ENCODE data around the gene CTTNBP2NL. TPM values are rescaled to one million over a fixed set of nuclear protein-coding genes. Genes with fewer than 3 reads are reported as not detected.

The CTTNBP2NL gene
- total RNA-seq, 4 donors from 2014 or later, result 53.5 to 66.6 (median 59.6) TPM

DNA sequence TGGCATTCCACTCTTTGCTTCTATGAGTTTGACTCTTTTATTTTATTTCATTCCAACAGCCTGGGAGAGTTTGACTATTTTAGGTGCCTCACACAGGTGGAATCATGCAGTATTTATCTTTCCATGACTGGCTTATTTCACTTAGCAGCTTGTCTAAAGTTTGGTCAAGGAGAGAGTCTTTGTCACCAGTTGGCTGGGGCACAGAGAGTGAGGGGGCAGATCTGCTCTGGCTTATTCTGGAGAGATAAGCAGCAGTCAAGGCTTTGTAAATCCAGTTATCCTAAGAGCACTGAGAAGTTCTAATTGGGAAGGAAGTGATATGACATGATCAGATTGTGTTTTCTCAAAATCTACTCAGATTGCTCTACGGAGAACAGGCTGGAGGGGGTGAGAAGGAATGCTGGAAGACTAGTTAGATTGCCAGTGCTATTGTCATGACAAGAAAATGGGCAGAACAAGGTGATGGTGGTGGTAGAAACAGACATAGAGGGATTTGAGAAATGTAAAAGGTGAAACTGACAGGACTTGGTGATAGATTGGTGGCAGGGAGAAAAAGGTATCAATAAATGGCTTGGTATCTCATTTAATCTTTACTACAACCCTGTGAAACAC, 12.1 kb upstream of the CTTNBP2NL start:
- 38 to 39% methylated on average over 1 of the region's 1 CpG for WGBS, 2 donors
- H3K4me3 ChIP-seq (ENCODE audit: low read depth, poor library complexity, severe bottlenecking), result no peak overlapping the region
- intact Hi-C loops (cut with DNase I; ENCODE audit: low total_unique reads), result no loop called here
- DNase-seq (ENCODE audit: low spot score in 2 of 2), result no peak
- TF ChIP-seq, protein P1, sequence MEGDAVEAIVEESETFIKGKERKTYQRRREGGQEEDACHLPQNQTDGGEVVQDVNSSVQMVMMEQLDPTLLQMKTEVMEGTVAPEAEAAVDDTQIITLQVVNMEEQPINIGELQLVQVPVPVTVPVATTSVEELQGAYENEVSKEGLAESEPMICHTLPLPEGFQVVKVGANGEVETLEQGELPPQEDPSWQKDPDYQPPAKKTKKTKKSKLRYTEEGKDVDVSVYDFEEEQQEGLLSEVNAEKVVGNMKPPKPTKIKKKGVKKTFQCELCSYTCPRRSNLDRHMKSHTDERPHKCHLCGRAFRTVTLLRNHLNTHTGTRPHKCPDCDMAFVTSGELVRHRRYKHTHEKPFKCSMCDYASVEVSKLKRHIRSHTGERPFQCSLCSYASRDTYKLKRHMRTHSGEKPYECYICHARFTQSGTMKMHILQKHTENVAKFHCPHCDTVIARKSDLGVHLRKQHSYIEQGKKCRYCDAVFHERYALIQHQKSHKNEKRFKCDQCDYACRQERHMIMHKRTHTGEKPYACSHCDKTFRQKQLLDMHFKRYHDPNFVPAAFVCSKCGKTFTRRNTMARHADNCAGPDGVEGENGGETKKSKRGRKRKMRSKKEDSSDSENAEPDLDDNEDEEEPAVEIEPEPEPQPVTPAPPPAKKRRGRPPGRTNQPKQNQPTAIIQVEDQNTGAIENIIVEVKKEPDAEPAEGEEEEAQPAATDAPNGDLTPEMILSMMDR (IDR thresholded peaks at IDR 0.05), result no peak
- TF ChIP-seq POLR2A (IDR thresholded peaks at IDR 0.05), result no peak

DNA sequence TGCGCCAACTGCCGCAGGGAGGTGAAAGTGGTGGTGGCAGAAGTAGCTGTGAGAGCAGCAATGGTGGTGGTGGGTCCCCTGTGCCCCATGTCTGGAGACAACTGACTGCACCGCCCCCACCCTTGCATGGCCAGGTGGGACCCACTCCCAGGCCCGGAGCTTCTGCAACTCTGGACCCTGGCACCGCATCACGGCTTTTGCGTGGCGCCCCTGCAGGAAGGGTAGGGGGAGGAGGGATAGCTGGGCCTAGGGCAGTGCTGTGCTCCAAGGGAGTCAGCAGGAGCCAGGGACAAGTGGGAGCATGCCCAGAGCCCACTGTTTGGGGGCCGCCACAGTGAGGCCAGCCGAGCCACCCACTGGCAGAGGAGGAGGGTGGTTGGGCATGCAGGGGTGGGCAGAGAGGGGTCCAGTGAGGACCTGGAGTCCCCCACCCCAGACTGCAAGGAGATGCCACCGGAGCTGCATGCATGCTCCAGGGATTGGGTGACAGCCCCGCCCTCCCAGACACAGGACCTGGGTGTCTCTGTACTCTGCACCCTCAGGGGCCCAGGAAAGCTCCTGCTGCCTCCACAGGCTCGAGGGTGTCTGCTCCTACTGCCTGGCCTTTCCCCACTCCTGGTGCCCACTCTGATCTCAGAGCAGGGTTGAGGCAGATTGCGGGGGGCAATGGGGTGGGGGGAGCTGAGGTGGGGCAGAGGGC, 9.8 kb upstream of the CTTNBP2NL start:
- intact Hi-C loops (cut with DNase I; ENCODE audit: low total_unique reads), result no loop called here
- no peak for TF ChIP-seq POLR2A (IDR thresholded peaks at IDR 0.05)
- TF ChIP-seq, protein P1 (IDR thresholded peaks at IDR 0.05), result no peak
- no peak for DNase-seq (ENCODE audit: low spot score in 2 of 2)
- 80 to 91% methylated on average over 11 of the region's 14 CpGs for WGBS, 2 donors
- H3K4me3 ChIP-seq (ENCODE audit: low read depth, poor library complexity, severe bottlenecking), result no peak overlapping the region

DNA sequence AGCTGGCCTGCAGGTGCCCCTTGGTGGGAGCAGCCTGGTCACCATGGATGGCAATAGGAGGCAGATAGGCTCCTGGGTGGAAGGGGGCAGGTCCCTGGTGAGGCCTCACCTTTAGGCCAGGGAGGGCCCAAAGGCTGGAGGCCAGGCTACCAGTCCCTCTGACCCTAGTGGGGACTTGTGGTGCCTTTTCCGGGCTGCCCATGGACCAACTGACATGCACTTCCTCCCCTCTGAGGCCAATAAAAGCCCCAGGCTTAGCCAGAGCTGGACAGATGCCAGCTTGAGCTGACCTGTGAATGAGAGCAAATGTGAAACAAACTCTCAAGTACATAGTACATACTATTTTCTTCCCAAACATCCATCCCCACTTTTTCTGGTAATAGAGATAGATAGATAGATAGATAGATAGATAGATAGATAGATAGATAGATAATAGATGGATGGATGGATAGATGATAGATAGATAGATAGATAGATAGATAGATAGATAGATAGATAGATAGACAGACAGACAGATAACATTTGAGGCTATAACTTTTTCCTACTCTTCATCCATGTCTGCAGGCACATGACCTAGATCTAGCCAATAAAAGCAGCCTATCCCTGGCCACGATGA, 9.2 kb upstream of the CTTNBP2NL start:
- 51 to 57% methylated on average over 2 of the region's 2 CpGs for WGBS, 2 donors
- TF ChIP-seq POLR2A (IDR thresholded peaks at IDR 0.05), result no peak
- TF ChIP-seq, protein P1 (IDR thresholded peaks at IDR 0.05), result no peak
- intact Hi-C loops (cut with DNase I; ENCODE audit: low total_unique reads), result no loop called here
- no peak for DNase-seq (ENCODE audit: low spot score in 2 of 2)
- no peak overlapping the region for H3K4me3 ChIP-seq (ENCODE audit: low read depth, poor library complexity, severe bottlenecking)

DNA sequence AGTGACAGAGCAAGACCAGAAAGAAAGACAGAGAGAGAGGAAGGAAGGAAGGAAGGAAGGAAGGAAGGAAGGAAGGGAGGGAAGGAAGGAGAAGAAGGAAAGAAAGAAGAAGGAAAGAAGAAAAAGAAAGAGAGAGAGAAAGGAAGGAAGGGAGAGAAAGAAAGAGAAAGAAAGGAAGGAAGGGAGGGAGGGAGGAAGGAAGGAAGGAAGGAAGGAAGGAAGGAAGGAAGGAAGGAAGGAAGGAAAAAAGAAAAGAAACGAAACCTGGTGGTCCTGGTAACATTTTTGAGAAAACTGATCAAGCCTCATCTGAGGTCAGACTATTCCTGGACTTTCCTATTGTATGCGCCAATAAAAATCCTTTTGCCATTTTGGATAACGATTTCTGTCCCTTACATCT, 8.2 kb upstream of the CTTNBP2NL start:
- DNase-seq (ENCODE audit: low spot score in 2 of 2), result no peak
- H3K4me3 ChIP-seq (ENCODE audit: low read depth, poor library complexity, severe bottlenecking), result no peak overlapping the region
- intact Hi-C loops (cut with DNase I; ENCODE audit: low total_unique reads), result no loop called here
- WGBS, 2 donors, result 70 to 73% methylated on average over 3 of the region's 3 CpGs
- no peak for TF ChIP-seq POLR2A (IDR thresholded peaks at IDR 0.05)
- TF ChIP-seq, protein P1 (IDR thresholded peaks at IDR 0.05), result no peak

DNA sequence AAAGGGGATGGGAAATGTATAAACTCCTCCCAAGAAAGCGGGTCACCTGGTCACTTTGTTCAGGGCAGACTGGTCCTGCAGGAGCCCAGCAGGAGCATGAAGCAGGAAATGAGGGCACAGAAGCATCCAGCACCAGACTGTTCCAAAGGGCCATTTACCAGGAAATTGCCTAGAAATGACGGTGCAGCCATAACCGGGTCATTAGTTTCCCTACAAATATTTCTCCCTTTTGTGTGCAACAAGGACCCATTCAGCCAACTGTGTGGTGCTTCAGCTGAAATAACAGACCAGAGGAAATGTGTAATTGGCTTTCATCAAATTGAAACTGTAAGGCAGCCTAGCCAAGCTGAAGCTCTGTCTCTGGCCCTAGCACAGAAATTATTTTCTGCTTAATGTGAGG, 7.6 kb upstream of the CTTNBP2NL start:
- intact Hi-C loops (cut with DNase I; ENCODE audit: low total_unique reads), result no loop called here
- 34 to 58% methylated on average over 3 of the region's 3 CpGs for WGBS, 2 donors
- no peak for TF ChIP-seq POLR2A (IDR thresholded peaks at IDR 0.05)
- TF ChIP-seq, protein P1 (IDR thresholded peaks at IDR 0.05), result no peak

More for the DNA sequence above, 7.6 kb upstream of the CTTNBP2NL start:
- H3K4me3 ChIP-seq (ENCODE audit: low read depth, poor library complexity, severe bottlenecking), result no peak overlapping the region
- DNase-seq (ENCODE audit: low spot score in 2 of 2), result no peak
